ENCODE results near the gene GADD45B. TPM values are rescaled to one million over a fixed set of nuclear protein-coding genes. Genes with fewer than 3 reads are reported as not detected.

Gene GADD45B
- total RNA-seq, 1 donor from 2014 or later = 4.9 TPM

DNA sequence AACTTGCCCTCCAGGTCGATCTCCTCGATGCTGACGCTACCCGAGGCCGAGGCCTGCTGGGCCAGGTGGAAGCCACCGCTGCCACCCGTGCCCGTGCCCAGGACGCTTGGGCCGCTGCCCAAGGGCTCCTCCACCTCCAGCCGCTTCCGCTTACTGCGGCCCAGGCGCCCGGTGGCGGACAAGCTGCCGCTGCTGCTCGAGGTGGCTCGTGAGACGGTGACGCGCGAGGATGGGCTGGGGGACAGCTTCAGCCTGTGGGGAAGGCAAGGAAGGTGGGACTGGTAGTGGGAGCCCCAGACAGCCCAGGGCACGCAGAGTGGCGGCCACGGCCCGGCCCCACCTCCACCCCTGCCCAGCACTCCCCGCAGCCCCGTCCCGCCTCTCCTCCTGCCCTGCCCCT lies 42.1 kb upstream of the GADD45B start:
- Mint-ChIP-seq H3K4me1 (ENCODE audit: low read depth) (no peaks in the 10 kb centered on the region), H3K27me3 (no peaks in the 10 kb centered on the region), H3K9me3 (ENCODE audit: low read depth) (no peaks in the 10 kb centered on the region), H3K36me3 (ENCODE audit: insufficient read depth) (peaks cover 9% of the 10 kb centered on the region), H3K27ac (no peak overlapping the region), H3K4me3 (ENCODE audit: low read depth) (no peak overlapping the region)
- DNase-seq (ENCODE audit: low spot score, unreplicated experiment) = no peak
- TF ChIP-seq, protein P1, sequence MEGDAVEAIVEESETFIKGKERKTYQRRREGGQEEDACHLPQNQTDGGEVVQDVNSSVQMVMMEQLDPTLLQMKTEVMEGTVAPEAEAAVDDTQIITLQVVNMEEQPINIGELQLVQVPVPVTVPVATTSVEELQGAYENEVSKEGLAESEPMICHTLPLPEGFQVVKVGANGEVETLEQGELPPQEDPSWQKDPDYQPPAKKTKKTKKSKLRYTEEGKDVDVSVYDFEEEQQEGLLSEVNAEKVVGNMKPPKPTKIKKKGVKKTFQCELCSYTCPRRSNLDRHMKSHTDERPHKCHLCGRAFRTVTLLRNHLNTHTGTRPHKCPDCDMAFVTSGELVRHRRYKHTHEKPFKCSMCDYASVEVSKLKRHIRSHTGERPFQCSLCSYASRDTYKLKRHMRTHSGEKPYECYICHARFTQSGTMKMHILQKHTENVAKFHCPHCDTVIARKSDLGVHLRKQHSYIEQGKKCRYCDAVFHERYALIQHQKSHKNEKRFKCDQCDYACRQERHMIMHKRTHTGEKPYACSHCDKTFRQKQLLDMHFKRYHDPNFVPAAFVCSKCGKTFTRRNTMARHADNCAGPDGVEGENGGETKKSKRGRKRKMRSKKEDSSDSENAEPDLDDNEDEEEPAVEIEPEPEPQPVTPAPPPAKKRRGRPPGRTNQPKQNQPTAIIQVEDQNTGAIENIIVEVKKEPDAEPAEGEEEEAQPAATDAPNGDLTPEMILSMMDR (IDR thresholded peaks at IDR 0.05; ENCODE audit: unreplicated experiment) = no peak

DNA sequence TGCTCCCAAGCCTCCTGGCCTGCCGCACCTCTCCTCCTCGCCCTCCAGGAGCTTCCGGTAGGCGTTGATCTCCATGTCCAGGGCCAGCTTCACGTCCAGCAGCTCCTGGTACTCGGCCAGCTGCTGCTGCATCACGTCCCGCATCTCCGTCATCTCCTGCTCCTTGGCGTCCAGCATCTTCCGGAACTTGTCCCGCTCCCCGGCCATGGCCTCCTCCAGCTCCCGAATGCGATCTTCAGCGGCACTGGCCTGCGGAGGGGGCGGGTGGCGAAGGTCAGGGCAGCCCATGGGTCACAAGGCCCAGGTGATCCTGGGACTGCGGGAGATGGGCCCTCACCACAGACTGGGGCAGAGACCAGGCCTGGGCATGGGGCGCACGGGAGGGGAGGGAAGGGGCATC lies 41.7 kb upstream of the GADD45B start:
- H3K27me3 Mint-ChIP-seq = no peaks in the 10 kb centered on the region
- no peaks in the 10 kb centered on the region for H3K9me3 Mint-ChIP-seq (ENCODE audit: low read depth)
- TF ChIP-seq, protein P1 (IDR thresholded peaks at IDR 0.05; ENCODE audit: unreplicated experiment) = no peak
- DNase-seq (ENCODE audit: low spot score, unreplicated experiment) = no peak
- peak overlapping the region; percentile 64 for H3K27ac Mint-ChIP-seq
- H3K36me3 Mint-ChIP-seq (ENCODE audit: insufficient read depth) = peaks cover 9% of the 10 kb centered on the region
- H3K4me1 Mint-ChIP-seq (ENCODE audit: low read depth) = no peaks in the 10 kb centered on the region
- H3K4me3 Mint-ChIP-seq (ENCODE audit: low read depth) = no peak overlapping the region

DNA sequence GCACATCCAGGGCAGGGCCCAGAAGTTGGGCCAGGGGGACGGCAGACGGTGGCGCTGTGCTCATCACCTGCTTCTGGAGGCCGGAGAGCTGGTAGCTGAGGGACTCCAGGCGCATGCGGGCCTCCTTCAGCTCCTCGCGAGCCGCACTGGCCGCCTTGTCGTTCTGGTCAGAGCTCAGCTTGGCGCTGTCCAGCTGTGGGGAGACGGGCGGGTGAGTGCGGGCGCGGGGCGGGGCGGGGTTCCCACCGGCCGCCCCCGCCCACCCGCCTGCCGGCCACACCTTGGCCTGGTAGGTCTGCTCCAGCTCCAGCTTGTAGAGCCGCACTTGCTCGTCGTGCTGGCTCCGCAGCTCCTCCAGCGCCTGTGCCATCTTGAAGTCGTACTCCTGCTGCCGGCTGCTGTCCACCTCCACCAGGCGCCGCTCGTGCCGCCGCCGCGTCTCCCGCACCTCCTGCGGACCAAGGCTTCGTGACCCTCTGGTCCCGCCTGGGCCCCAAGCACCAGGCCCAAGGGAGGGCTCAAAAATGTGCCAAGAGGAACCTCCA lies 41.1 kb upstream of the GADD45B start:
- DNase-seq (ENCODE audit: low spot score, unreplicated experiment) = no peak
- Mint-ChIP-seq H3K36me3 (ENCODE audit: insufficient read depth) (peaks cover 7% of the 10 kb centered on the region), H3K27me3 (no peaks in the 10 kb centered on the region), H3K9me3 (ENCODE audit: low read depth) (no peaks in the 10 kb centered on the region), H3K4me3 (ENCODE audit: low read depth) (no peak overlapping the region), H3K4me1 (ENCODE audit: low read depth) (no peaks in the 10 kb centered on the region), H3K27ac (peak overlapping the region; percentile 69)
- TF ChIP-seq, protein P1 (IDR thresholded peaks at IDR 0.05; ENCODE audit: unreplicated experiment) = no peak

DNA sequence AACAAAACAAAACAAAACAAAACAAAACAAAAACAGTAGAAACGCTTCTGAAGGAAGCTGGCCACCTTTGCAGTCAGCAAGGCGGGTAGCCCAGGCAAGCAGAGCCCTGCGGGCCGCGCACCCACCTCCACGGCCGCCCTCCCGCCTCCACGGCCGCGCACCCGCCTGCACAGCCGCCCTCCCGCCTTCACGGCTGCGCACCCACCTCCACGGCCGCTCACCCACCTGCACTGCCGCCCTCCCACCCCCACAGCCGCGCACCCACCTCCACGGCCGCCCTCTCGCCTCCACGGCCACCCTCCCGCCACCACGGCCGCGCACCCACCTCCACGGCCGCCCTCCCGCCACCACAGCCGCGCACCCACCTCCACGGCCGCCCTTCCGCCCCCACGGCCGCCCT lies 39.5 kb upstream of the GADD45B start:
- H3K9me3 Mint-ChIP-seq (ENCODE audit: low read depth) = no peaks in the 10 kb centered on the region
- H3K4me1 Mint-ChIP-seq (ENCODE audit: low read depth) = no peaks in the 10 kb centered on the region
- no peak for DNase-seq (ENCODE audit: low spot score, unreplicated experiment)
- H3K4me3 Mint-ChIP-seq (ENCODE audit: low read depth) = no peak overlapping the region
- TF ChIP-seq, protein P1 (IDR thresholded peaks at IDR 0.05; ENCODE audit: unreplicated experiment) = no peak
- H3K36me3 Mint-ChIP-seq (ENCODE audit: insufficient read depth) = peaks cover 6% of the 10 kb centered on the region
- no peaks in the 10 kb centered on the region for H3K27me3 Mint-ChIP-seq
- no peak overlapping the region for H3K27ac Mint-ChIP-seq

DNA sequence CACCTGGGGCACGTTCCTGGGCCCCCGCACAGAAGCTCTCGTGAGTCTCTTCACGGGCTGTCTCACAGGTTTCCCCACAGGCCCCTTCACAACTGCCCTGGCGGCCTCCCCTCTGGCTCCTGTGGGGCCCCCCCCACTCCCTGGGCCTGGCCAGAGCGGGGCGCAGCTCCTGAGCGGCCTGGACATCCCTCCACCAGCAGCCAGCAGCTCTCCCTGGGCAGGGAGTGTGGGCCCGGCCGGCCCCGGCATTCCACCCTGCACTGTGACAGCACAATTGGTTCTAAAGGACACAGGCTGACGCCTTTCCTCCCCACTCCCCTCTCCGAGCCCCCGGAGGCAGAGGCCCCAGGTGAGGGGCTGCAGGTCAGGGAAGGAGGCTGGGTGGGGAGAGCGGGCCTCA lies 39.0 kb upstream of the GADD45B start:
- no peaks in the 10 kb centered on the region for H3K27me3 Mint-ChIP-seq
- DNase-seq (ENCODE audit: low spot score, unreplicated experiment) = no peak
- no peak overlapping the region for H3K27ac Mint-ChIP-seq
- H3K36me3 Mint-ChIP-seq (ENCODE audit: insufficient read depth) = peaks cover 5% of the 10 kb centered on the region
- H3K4me3 Mint-ChIP-seq (ENCODE audit: low read depth) = no peak overlapping the region
- H3K9me3 Mint-ChIP-seq (ENCODE audit: low read depth) = no peaks in the 10 kb centered on the region
- H3K4me1 Mint-ChIP-seq (ENCODE audit: low read depth) = no peaks in the 10 kb centered on the region
- TF ChIP-seq, protein P1 (IDR thresholded peaks at IDR 0.05; ENCODE audit: unreplicated experiment) = no peak

Measured in progenitor cell of endocrine pancreas (in vitro differentiated cells).